ENCODE data around the gene FBLN7.

FBLN7 gene

DNA sequence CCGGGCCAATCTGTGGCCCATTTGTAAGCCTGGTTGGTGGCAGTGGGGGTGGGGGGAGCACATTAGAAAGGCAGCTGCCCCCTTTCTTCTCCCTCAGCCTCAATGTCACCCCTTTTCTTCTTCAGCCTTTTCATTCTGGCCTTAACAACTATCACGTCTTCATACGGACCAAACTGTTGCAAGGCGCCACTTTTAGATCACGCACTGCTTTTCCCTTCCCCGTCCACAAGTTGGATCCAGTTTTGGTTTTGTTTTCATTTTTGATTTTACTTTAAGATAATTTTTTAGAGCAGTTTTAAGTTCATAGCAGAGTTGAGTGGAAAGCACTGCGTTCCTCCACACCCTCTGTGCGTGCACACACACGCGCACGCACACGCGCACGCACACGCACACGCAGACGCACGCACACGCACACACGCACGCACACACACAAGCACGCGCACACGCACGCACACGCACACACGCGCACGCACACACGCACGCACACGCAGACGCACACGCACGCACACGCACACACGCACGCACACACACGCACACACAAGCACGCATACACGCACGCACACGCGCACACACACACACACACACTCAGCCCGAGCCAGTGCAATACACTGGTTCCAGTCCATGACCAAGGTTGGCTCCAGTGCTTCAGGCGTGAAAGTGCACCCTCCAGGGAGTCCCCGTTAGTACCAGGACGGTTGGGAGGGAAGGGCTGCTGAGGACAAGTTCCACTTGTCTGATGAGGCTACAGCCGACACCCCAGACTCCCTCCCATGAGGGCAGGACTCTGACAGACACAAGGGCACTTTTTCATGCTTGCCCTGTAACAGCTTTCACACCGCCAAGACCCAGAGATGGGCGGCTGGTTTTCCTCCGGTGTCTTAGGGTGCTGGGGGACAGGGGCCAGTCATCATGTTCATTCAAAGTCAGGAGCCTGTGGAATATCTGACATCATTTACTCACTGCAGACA, 22.4 kb downstream of the FBLN7 start:
- no peak for DNase-seq

DNA sequence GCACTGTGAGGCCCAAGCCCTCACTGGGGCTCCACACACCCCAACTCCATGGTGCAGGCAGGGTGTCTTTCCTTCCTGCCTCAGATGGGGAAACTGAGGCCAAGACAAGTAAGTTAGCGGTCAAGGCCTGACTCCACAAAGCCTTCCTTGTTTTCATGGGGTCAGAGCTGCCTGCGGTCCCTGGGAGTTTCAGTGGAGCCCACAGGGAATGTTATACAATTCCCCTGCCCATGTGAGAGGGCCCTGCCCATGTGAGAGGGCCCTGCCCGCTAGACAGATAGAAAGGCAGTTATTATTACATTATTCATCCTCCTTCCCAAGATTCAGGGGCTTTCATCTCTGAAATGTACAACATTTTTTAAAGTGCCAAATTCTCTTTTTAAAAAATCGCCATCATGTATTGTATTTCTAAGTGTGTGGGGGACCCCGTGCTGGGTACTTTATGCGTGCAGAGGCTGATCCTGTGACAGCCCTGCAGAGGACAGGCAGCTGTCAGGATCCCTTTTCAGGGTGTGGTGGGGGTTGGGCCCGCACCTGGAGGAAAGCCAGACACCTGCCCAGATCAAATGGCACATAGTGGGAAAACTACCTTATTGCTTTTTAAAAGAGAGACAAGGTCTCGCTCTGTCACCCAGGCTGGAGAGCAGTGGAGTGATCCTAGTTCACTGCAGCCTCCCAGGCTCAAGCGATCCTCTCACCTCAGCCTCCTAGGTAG, 23.4 kb downstream of the FBLN7 start:
- DNase-seq, result no peak

DNA sequence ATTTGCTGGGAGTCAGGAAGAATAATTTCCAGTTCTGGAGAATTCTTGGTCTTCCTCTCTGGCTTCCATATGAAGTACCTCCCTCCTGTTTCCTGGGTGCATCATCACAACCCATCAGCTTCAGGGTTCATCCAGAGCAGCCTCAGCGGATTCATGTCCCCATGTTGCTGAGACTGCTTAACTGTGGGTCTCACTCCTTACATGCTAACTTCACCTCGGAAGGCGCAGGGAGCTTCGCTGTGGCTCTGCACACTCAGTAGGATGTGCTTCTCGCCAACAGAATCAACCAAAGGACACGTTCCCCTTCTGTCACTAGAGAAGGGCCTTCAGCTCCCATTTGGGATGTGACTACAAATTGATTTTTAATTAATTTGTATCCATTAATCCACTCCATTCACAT, 24.2 kb downstream of the FBLN7 start:
- DNase-seq, result no peak

DNA sequence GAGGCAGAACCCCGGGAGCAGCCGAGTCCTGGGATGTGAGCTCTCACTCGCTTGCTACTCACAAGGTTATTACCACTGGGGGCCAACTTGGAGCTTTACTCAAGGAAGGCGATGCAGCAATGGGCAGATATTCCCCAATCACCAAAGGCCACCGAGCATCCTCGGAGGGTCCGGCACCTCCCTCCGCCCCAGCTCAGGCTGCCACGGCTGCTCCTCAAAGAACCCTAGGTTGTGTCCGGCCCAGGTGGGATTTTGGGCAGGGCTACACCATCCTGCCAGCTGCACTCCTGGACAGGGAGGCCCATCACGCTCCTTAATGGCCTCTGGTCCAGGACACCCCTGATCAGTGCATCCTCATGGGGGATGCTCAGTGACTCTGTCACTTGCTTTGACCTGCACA, 24.8 kb downstream of the FBLN7 start:
- no peak for DNase-seq

DNA sequence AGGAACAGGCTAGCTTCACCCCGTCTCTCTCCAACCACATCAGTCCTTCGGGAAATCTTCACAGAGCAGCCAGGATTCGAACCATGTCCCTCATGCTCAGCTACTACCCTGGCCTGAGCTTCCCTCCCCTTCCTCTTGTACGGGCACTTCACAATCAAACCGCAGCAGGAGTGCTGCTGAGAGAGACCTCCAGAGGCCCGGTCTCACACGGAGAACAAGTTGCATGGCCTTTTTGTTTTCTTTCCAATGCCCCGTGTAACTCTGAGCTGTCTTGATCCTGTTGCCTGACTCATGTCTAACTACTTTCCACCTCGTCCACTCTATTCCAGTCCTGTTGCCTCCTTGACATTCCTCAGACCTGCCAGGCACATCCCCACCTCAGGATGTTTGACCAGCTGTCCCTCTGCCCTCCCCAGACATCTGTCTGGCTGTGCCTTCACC, 25.4 kb downstream of the FBLN7 start:
- no peak for DNase-seq

DNA sequence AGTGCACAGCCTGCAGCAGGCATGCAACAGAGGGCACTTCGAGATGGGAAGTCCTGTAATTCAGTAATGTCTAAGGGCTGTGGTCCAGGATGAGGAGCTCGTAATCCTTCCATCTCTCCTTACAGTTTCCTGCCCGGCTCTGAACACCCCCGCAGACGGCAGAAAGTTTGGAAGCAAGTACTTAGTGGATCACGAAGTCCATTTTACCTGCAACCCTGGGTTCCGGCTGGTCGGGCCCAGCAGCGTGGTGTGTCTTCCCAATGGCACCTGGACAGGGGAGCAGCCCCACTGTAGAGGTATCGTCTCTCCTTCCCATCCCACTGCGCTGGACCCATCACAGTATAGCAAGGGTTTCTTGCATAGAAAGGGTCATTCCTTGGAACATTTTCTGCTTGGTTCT, 26.7 kb downstream of the FBLN7 start:
- DNase-seq, result no peak

DNA sequence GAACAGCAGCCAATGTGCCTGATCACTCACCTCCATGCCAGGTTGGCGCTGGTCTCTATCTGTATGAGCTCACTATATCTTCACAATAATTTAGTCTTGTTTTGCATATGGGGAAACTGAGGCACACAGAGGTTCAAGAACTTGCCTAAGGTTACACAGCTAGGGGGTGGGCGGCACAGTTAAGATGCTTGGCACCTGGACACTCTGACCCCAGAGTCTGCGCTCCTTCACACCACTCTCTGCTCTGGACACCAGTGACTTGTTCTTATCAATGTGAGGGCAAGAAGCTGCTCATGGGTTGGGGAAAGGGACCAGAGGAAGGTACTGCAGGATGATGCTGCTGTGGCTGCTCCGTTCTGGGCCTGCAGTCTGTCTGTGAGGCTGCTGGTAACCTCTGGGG, 27.1 kb downstream of the FBLN7 start:
- no peak for DNase-seq

DNA sequence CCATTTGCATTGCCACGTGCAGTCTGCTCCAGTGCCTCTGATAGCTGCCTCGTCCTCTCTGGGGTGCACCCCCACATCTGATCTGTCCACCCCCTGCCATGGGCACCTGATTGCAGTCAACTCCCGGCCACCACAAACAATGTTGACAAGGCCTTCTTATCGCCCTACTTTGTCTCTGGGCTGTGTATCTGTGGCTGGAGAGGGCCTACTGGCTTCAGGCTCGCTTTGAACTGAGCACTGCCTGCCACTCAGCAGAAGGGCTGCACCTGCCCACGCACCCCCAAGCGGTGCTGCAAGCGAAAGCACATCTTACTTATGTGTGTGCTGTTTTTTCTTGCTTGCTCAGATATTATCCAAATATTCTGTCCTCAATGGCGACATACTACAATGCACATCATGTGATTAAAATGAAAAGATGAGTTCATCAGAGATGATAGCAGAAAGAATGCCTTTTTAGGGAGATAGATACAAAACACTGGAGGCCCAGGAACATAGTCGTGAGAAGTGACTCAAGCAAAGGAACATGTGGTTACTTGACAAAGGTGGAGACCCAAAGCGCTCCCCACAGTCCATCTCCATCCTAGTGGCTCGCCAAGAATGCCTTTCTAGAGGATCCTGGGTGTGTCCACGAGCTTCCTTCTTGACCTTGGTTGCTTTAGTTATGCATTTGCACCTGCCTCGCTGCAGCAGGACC, 28.8 kb downstream of the FBLN7 start:
- no peak for DNase-seq

DNA sequence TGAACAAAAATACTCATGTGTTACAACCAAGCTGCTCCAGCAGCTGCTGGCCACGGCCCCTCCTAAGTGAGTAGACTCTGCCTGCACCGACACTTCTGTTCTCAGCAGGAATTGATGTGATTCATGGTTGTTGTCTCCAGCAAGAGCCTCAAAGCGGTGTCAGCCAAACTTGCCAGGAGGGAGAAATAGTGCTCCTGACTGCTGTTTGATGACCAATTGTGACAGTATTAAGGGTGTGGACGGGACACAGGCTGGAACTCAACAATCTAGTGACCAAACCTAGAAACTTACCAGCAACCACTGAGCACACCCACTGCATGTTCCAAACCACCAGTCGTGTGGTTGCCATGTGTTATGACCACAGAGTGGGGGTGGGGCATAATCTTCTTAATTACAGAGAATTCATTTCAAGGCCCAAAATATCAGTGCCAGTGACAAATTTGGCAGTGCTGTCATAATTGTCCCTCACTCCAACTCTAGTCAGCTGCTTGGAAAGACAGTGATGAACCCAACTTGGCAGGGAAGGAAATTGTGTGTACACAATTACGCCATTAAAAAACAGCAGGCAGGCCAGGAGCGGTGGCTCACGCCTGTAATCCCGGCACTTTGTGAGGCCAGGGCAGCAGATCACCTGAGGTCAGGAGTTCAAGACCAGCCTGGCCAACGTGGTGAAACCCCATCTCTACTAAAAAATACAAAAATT, 30.4 kb downstream of the FBLN7 start:
- DNase-seq, result no peak

DNA sequence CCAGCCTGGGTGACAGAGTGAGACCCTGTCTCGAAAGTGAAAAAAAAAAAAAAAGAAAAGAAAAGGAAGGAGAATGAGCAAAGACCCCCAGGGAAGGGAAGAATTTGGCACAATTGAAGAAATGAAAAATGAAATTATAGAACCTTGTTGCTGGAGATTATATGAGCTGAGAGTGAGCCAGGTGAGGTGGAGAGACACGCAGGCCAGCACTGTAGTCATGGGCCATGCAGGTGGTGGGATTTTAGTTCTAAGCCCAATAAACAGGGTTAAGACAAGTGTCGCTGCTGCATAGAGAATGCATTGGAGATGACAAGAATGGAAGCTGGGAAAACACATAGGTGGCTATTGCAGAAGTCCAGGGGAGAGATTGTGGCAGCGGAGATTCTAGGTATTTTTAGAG, 32.3 kb downstream of the FBLN7 start:
- DNase-seq, result no peak

DNA sequence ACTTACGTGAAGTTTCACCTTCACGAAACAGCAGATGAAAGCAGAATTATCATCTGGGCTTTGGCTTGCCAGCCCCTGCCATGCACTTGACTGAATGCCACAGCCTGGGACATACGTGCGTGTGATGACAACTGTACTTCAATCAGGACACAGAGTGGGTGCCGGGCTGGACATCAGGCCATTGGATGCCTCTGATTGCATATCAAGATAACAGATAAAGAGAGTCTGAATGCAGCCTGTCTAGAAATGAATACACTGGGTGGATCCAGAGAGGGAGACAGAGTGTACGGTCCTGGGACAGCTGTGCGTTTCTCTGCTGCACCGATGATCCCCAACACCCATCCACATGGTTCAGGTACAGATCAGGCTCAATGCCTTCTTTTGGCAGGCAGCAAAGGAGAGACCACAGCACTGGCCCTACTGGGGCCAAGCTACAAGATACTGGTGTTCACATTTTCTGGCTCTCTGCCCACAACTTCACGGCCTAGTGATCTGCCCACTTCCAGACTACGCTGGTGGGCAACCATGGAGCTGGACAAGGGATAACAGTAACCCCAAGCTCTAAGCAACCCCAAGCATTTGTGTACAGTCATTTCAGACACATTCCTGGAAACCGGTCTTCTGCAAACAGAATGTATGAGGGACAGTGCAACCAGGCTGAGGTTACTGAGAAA, 35.6 kb downstream of the FBLN7 start:
- DNase-seq, result no peak

DNA sequence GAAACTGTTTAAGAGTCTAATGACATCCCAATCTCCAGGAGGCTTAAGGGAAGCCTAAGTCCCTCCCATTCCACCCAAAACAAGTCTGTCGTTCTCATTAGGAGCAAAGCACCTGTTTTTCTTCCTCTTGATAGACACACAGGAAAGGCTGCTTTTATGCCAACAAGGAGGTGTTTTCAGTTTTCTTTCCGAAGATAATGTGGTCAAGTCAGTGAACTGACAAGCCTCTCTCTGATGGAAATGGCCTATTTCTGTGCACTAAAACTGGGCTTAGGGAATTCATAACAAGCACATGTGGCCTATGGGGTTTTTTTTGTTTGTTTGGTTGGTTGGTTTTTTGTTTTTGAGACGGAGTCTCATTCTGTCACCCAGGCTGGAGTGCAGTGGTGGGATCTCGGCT, 36.2 kb downstream of the FBLN7 start:
- DNase-seq, result no peak

DNA sequence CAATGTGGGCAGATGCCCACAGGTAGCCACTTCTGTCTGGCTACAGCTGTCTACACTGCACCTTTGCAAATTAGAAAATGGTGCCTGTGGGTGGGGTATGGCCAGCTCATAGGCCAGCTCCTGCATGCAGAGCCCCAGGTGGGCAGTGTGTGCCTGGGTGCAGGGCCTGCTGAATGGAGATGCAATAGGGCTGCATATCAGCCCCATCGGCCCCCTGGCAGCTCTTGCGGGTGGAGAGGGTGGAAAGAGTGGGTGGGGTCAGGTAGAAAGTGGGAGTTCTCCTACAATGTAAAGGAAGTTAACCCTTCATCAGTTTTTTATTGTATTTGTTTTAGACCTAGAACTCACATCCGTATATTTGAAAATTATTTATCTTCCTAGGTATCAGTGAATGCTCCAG, 37.1 kb downstream of the FBLN7 start:
- DNase-seq, result no peak

DNA sequence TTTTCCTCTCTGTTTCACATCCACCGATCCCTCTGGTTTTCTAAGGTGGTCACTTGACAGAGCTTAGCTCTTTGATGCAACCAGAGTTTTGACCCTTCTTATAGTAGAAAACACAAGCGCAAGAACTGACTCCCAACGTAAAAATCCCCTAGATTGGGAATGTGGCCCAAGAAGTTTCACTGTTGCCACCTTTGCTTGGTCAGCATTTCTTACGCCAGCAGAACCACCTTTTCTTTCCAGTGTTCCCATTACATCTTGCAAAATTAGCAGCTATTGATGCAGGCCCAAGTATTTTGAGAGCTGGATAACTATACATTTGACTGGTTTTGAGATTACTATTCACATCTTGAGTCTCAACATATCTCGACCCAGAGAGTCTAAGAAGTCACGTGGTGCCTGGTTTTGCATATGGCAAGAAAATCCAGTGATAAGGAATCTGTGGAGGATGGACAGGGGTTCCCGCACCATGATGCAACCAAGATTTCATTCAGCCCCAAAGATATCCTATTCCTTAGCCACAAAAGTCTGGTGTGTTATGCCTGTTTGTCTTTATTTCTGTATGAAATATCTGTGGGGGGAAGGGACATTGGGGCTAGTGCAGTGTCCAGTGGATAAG, 37.9 kb downstream of the FBLN7 start:
- DNase-seq, result no peak

DNA sequence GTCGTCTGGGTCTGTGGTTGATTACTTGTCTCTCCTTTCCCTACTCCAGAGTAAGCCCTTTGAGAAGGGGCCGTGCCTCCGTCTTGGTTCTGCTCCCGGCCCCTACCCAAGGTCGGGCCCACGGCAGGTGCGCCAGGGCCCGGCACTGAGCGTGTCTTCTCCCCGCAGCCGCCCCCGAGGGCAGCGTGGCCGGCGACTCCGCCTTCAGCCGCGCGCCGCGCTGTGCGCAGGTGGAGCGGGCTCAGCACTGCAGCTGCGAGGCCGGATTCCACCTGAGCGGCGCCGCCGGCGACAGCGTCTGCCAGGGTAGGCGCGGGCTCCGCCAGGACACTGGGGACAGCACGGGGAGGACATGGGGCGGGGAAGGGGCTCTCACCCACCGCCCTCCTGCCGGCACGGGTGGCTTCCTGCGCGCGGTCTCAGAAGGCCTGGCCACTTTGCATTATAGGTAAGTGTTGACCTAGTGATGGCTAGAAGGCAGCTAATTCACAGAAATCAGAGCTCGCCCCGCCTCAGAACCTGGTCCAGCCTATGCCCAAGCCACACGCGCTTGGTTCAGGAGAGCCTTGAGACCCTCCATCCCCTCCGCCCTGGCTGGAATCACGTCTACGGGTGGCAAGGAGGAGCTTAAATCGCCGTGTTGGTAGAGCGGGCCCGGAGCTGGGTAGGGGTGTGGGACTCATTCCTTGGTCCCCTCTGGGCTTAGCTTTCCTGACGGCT, 43.5 kb downstream of the FBLN7 start:
- DNase-seq, result no peak

DNA sequence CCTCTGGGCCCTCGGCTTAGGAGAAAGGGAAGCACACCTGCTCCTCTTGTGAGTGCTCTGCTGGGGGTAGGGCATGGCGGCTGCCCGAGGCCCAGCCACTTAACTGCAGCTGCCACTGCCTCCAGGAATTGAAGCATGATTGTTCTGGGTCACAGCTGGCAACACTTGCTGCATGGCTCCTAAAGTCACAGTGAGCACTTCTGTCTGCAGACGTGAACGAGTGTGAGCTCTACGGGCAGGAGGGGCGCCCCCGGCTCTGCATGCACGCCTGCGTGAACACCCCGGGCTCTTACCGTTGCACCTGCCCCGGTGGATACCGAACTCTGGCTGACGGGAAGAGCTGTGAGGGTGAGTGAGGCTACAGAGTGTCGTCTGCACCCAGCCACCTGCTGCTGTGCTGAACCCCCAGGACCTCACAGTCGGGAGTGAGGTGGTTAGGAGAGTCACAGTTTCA, 44.4 kb downstream of the FBLN7 start:
- DNase-seq, result no peak

DNA sequence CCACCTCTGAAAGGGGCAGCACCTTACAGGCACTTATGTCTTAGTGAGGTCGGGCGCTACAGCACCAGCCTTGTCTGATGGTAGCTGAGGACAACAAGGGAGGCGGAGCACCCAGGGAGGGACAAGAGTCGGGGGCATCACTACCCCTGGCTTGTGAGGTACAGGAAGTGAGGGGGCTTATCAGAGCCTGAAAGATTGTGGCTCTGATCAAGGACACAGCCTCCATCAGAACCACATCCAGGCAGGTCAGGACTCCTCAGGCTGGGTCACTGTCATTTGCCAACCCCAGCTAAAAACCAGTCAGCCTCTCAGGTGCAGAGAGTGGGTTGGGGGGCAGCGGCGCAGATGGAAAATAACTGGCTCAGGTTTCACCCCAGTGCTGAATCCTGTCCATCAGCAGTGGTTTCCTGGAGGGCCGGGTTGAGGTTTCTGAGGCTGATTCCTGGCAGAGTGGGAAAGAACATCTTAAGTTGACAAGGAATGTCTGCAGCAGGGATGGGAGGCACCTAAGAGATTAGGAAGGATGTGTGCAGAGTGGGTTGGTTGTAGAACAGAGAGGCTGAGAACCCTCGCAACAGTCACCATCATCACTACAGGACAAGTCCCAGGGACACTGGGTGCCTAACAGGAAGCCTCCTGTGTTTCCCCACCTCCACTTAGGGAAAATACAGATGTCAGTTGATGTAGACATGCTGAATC, 45.3 kb downstream of the FBLN7 start:
- no peak for DNase-seq

DNA sequence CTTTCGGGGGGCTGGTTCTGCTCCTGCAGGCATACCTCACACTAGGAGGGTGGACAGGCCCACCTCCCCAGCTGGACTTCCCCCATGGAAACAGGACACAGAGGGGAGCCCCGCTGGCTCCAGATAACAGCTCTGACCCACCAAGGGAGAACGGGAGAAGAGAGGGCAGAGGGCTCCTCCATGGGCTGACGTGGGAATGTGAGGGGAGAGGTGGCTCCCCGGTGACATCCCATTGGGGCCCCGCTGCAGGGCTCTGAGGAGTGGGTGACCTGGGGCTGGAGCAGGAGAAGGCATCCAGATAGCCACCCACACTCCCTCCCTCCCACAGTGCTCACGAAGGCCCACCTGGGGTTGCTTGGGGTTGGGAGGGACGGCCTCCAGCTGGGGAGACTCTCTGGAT, 45.9 kb downstream of the FBLN7 start:
- DNase-seq, result no peak

DNA sequence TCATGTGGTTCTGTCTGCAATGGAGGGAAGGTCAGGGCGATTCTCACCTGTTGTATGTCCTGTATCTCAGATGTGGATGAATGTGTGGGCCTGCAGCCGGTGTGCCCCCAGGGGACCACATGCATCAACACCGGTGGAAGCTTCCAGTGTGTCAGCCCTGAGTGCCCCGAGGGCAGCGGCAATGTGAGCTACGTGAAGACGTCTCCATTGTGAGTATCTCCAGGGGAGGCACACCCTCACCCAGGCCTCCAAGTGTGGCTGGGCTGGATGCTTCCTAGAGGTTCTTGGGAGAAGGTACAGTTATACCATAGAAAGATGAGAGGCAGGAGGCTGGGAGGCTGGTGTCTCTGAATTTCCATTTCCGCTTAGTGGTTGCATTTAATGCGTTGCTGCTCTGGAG, 46.9 kb downstream of the FBLN7 start:
- DNase-seq, result no peak

DNA sequence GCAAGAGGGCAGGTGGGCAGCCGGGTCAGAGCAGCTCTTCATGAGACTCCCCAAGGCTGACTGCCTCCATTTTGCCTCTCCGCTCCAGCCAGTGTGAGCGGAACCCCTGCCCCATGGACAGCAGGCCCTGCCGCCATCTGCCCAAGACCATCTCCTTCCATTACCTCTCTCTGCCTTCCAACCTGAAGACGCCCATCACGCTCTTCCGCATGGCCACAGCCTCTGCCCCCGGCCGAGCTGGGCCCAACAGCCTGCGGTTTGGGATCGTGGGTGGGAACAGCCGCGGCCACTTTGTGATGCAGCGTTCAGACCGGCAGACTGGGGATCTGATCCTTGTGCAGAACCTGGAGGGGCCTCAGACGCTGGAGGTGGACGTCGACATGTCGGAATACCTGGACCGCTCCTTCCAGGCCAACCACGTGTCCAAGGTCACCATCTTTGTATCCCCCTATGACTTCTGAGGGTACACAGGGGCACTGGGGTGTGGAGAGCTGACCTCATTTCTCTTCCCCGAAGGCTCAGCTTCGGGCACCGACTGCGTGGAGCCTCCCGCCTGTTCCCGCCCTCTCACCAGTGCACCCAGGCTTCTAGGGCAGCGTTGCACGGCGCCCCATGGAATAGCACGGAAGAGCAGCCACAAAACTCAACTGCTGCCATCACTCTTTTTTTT, 49.0 kb downstream of the FBLN7 start:
- DNase-seq, result no peak

All from left hindlimb (tissue), 1 donor.